ENCODE results near the gene HOXC5. TPM values are rescaled to one million over a fixed set of nuclear protein-coding genes. Genes with fewer than 3 reads are reported as not detected.

The HOXC5 gene
- total RNA-seq, 2 experiments from 2014 or later: not detected

DNA sequence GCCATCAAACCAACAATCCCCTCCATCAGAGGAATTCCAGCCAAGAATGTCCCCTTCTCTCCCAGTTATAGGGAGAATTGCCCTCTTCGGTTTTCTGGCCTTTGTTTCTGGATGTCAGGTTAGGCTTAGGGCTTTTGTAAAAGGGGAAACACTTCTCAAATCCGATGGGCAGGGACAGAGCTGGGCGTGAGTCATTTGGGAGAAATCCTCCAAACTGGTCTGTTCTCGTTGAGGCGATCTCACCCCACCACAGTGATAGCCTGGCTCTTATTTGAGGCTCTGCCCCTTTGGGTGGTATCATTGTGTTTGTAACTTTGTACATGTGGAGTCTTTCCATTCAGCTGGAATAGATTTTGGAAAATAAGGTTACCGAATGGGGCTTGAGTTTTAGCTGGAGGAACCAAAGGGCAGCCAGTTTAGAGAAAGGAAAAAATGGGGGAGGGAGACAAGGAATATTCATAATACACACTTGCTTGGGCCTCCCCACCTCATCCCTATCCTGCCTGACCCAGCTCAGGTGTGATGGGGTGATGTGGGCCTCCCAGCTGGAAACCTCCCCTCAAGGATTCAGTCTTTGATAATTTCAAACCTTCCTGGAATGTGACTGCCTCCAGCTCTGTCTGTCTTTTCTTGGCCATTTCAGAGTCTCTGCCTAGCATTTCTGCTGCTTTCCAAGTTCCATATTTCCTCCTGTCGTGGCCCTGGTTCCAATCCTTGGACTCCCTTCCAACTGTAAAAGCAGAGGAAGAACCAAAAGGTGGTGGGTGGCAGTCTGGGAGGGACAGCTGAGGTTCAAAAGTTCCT, 28.3 kb downstream of the HOXC5 start:
- H2AFZ ChIP-seq (ENCODE audit: low read length): no peak overlapping the region
- peaks cover 16% of the 10 kb centered on the region; the same call in 1 of the 2 replicates for H3K36me3 ChIP-seq (ENCODE audit: insufficient read depth, low read length)
- no peaks in the 10 kb centered on the region for H3K79me2 ChIP-seq (ENCODE audit: insufficient read depth, low read depth, low read length)
- no peak for TF ChIP-seq EZH2phosphoT487 (IDR thresholded peaks at IDR 0.05; ENCODE audit: borderline replicate concordance, low read depth, low read length)
- TF ChIP-seq, protein P1, sequence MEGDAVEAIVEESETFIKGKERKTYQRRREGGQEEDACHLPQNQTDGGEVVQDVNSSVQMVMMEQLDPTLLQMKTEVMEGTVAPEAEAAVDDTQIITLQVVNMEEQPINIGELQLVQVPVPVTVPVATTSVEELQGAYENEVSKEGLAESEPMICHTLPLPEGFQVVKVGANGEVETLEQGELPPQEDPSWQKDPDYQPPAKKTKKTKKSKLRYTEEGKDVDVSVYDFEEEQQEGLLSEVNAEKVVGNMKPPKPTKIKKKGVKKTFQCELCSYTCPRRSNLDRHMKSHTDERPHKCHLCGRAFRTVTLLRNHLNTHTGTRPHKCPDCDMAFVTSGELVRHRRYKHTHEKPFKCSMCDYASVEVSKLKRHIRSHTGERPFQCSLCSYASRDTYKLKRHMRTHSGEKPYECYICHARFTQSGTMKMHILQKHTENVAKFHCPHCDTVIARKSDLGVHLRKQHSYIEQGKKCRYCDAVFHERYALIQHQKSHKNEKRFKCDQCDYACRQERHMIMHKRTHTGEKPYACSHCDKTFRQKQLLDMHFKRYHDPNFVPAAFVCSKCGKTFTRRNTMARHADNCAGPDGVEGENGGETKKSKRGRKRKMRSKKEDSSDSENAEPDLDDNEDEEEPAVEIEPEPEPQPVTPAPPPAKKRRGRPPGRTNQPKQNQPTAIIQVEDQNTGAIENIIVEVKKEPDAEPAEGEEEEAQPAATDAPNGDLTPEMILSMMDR (conservative IDR thresholded peaks at IDR 0.05; ENCODE audit: low read length): no peak
- H3K9me3 ChIP-seq (ENCODE audit: low read length): no peaks in the 10 kb centered on the region
- no peak for DNase-seq (ENCODE audit: low spot score)
- POLR2A ChIA-PET: no interaction called here
- no peak overlapping the region for H3K4me3 ChIP-seq (ENCODE audit: low read depth, low read length, poor library complexity, severe bottlenecking)
- no TSS peak for BruUV-seq (replicated peaks)
- H3K4me1 ChIP-seq (ENCODE audit: insufficient read depth, low read length, poor library complexity, severe bottlenecking): peaks cover 4% of the 10 kb centered on the region
- no peak overlapping the region for H3K4me2 ChIP-seq (ENCODE audit: low read length)
- no peaks in the 10 kb centered on the region for H4K20me1 ChIP-seq (ENCODE audit: insufficient read depth, low read length)
- intact Hi-C loops (cut with micrococcal nuclease; ENCODE audit: unreplicated experiment): no loop called here
- CTCF ChIA-PET (ENCODE audit: unreplicated experiment): no interaction called here
- no peak overlapping the region for H3K27ac ChIP-seq (ENCODE audit: low read depth, low read length, poor library complexity, severe bottlenecking)
- H3K9me2 ChIP-seq (ENCODE audit: insufficient read depth, low read length): no peaks in the 10 kb centered on the region

DNA sequence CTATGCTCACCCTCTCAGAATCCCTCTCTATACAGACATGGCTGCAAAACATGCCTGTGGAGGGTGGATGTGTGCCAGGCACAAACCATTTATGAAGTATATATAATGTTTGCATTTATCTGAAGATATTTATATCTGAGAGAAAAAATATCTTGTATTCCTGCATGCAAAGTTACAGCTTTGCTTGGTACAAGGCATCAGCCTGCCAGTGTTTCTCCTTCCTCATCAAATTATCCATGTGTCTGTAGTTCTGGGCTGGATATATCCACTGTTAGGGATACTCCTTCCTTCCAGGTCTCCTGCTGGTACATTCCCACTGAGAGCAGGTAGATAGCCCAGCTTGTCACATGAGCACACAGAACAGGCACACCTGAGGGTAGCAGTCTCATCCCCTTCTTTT, 32.8 kb downstream of the HOXC5 start:
- no peaks in the 10 kb centered on the region for H3K36me3 ChIP-seq (ENCODE audit: insufficient read depth, low read length)
- intact Hi-C loops (cut with micrococcal nuclease; ENCODE audit: unreplicated experiment): no loop called here
- POLR2A ChIA-PET: interaction anchor here (0.6 kb wide), 1 partner anchor 59 kb away, joined by 3 read pairs; no protein-coding TSS in a partner anchor

More for the DNA sequence above, 32.8 kb downstream of the HOXC5 start:
- no peak for DNase-seq (ENCODE audit: low spot score)
- H3K9me3 ChIP-seq (ENCODE audit: low read length): no peaks in the 10 kb centered on the region
- TF ChIP-seq EZH2phosphoT487 (IDR thresholded peaks at IDR 0.05; ENCODE audit: borderline replicate concordance, low read depth, low read length): no peak
- TF ChIP-seq, protein P1 (conservative IDR thresholded peaks at IDR 0.05; ENCODE audit: low read length): no peak
- BruUV-seq (replicated peaks): no TSS peak
- H3K27ac ChIP-seq (ENCODE audit: low read depth, low read length, poor library complexity, severe bottlenecking): no peak overlapping the region
- no peak overlapping the region for H3K4me2 ChIP-seq (ENCODE audit: low read length)
- H3K4me1 ChIP-seq (ENCODE audit: insufficient read depth, low read length, poor library complexity, severe bottlenecking): no peaks in the 10 kb centered on the region
- no peak overlapping the region for H2AFZ ChIP-seq (ENCODE audit: low read length)
- no peaks in the 10 kb centered on the region for H3K79me2 ChIP-seq (ENCODE audit: insufficient read depth, low read depth, low read length)
- no peaks in the 10 kb centered on the region for H3K9me2 ChIP-seq (ENCODE audit: insufficient read depth, low read length)
- CTCF ChIA-PET (ENCODE audit: unreplicated experiment): no interaction called here
- H4K20me1 ChIP-seq (ENCODE audit: insufficient read depth, low read length): no peaks in the 10 kb centered on the region
- H3K4me3 ChIP-seq (ENCODE audit: low read depth, low read length, poor library complexity, severe bottlenecking): no peak overlapping the region

All from OCI-LY7 (cell line).